Heart left ventricle (tissue), 16 donors: ENCODE data around the gene MED12L. TPM values are rescaled to one million over a fixed set of nuclear protein-coding genes. Genes with fewer than 3 reads are reported as not detected.

ENCODE experiments used
- ATAC-seq, 4 donors: fragments of 200-7000 bp; cut with Tn5 transposase; one replicate each; pipeline ENCODE4 v1.9.1; 2020 to 2022; ENCODE audit warnings: moderate library complexity in 4 of 4, mild to moderate bottlenecking in 3 of 4, moderate number of reproducible peaks in 1 of 4
- DNase-seq, 5 donors: peaks; one replicate each; pipeline ENCODE4 v3.0.0-alpha.2; 2020
- H3K27ac ChIP-seq, 12 donors: fragments of 200-600 bp; sonication (generic) in 4 of 12; one replicate each; pipeline versions ENCODE4 v1.5.0 to v1.8.0; 2016 to 2022; ENCODE audit warnings: mild to moderate bottlenecking in 2 of 12
- H3K27me3 ChIP-seq, 9 donors: fragments of 200-600 bp; sonication (generic) in 2 of 9; one replicate each; pipeline versions ENCODE4 v1.5.1 to v1.8.0; 2016 to 2022; ENCODE audit warnings: mild to moderate bottlenecking in 3 of 9
- H3K36me3 ChIP-seq, 9 donors: fragments of 200-600 bp; sonication (generic) in 2 of 9; one replicate each; pipeline versions ENCODE4 v1.5.0 to v1.8.0; 2018 to 2022; ENCODE audit warnings: mild to moderate bottlenecking in 2 of 9
- H3K4me1 ChIP-seq, 12 donors: fragments of 200-600 bp; sonication (generic) in 4 of 12; one replicate each; pipeline versions ENCODE4 v1.5.0 to v1.8.0; 2016 to 2022; ENCODE audit warnings: mild to moderate bottlenecking in 3 of 12
- H3K4me3 ChIP-seq, 12 donors: fragments of 200-600 bp; sonication (generic) in 4 of 12; one replicate each; pipeline versions ENCODE4 v1.5.0 to v1.8.0; 2017 to 2022; ENCODE audit warnings: mild to moderate bottlenecking in 9 of 12, moderate library complexity in 4 of 12
- H3K9me3 ChIP-seq, 12 donors: fragments of 200-600 bp; sonication (generic) in 4 of 12; one replicate each; pipeline versions ENCODE4 v1.5.0 to v1.8.0; 2016 to 2022; ENCODE audit warnings: mild to moderate bottlenecking in 1 of 12
- CTCF ChIP-seq, 12 donors: fragments of 200-600 bp; sonication (generic) in 4 of 12; IDR thresholded peaks; one replicate each; pipeline versions ENCODE4 v1.5.0 to v1.8.0; 2018 to 2022; ENCODE audit warnings: antibody characterized with exemption in 12 of 12, mild to moderate bottlenecking in 5 of 12
- POLR2A ChIP-seq, 2 donors: fragments of 450-650 bp; IDR thresholded peaks; one replicate each; pipeline ENCODE4 v1.6.1; 2017; ENCODE audit warnings: antibody characterized with exemption in 2 of 2, mild to moderate bottlenecking in 2 of 2, moderate library complexity in 2 of 2
- WGBS, 4 donors: extraction: QIAGEN DNeasy Blood & Tissue Kit in 2 of 4; methylation state at CpG; one replicate each; pipeline versions ENCODE4 v1.1.5 to v1.1.7; 2013 to 2018; 5-methylcytosine and 5-hydroxymethylcytosine counted together
- intact Hi-C, 10 donors: fragments of 100-400 bp; cut with DNase I; formaldehyde crosslinking; loops; one replicate each; pipeline versions ENCODE4 v1.11.1 to v1.14.2; 2022
- polyA plus RNA-seq, 2 donors: library from polyadenylated mRNA; stranded (reverse); fragments of 200-250 nt; gene quantifications; one replicate each; pipeline ENCODE4 v1.2.3, GENCODE V29; 2013
- total RNA-seq, 9 donors: library from RNA; depleted of rRNA in 2 of 9; stranded (reverse); fragments of >200 nt in 2 of 9; fragmentation: NEBNext Ultra II Directional in 3 of 9; extraction: Animal tissue kit (Norgen Biotek cat#: 25700) in 3 of 9; gene quantifications; one replicate each; pipeline versions ENCODE4 v1.1.0 to v1.2.4, GENCODE V29; 2016 to 2023
- donor health status: ischemic (EF 13 %, LVEDD 7.1; RV severe dilation, severe dysfunction).
- donor health status: healthy with polysubstance abuse.
- donor health status: DM: no; HTN: yes; CAD: no.
- donor health status: DM: no; HTN: no; CAD: no.
- donor health status: ischemic (EF 25% LVEDD 6.9; RV normal size, moderate dysfunction).
- donor health status: ischemic (EF 25% LVEDD 5.7; RV mildly dilated, moderate dysfunction).
- donor health status: healthy.
- donor health status: DM: yes; HTN: yes; CAD: no.
- donor health status: ischemic (EF 35%, LVEDD 5.7; RV mildly dilated, moderate dysfunction).
- donor health status: nonischemic (EF 11% LVEDD 7.7; RV severe dilation, severe dysfunction).
- donor health status: DM: yes; HTN: yes; CAD: no.
- donor health status: PGD.
- donor health status: ischemic (EF 29% LVEDD 5.4; RV normal size, mild dysfunction).
- donor health status: nonischemic (EF 23%, LVEDD 6.1; RV moderate dilation, normal function).

MED12L gene
- total and polyA plus RNA-seq, 11 donors: 0.06 to 2.1 (median 0.39) TPM

GRCh38 chr3:151087648-151088047 lies 2.2 kb downstream of the MED12L start:
- DNase-seq (no peak), ATAC-seq (no peak)
- no peak for TF ChIP-seq POLR2A (IDR thresholded peaks at IDR 0.05)
- TF ChIP-seq CTCF (IDR thresholded peaks at IDR 0.05): no peak
- Histone ChIP-seq H3K36me3 (no peaks in the 10 kb centered on the region), H3K4me1 (peaks cover 0 to 27% (median 7%) of the 10 kb centered on the region in 12 donors), H3K27me3 (peaks cover 0 to 49% (median 18%) of the 10 kb centered on the region in 9 donors), H3K9me3 (no peaks in the 10 kb centered on the region), H3K27ac (peak overlapping the region in 1 of 12 donors; percentile 35), H3K4me3 (peak overlapping the region in 7 of 12 donors; percentile 65 to 82 (median 69))
- WGBS, 4 donors: 90 to 97% (median 94%) methylated on average over 2 of the region's 2 CpGs
- intact Hi-C loops: loop anchor here in 2 of 10 donors (5.0 kb wide), 2 partner anchors 60 to 365 kb away; no protein-coding TSS in a partner anchor

- intact Hi-C loops: no loop called here
- ATAC-seq (no peak), DNase-seq (no peak)
- Histone ChIP-seq H3K9me3 (no peaks in the 10 kb centered on the region), H3K27me3 (peaks cover 0 to 16% (median 0%) of the 10 kb centered on the region in 9 donors), H3K36me3 (no peaks in the 10 kb centered on the region), H3K4me3 (no peak overlapping the region), H3K4me1 (peaks cover 0 to 5% (median 0%) of the 10 kb centered on the region in 12 donors), H3K27ac (no peak overlapping the region)
- no peak for TF ChIP-seq CTCF (IDR thresholded peaks at IDR 0.05)
- TF ChIP-seq POLR2A (IDR thresholded peaks at IDR 0.05): no peak
- 59 to 74% (median 70%) methylated on average over 3 of the region's 3 CpGs for WGBS, 4 donors
Measured at GRCh38 chr3:151091685-151092345, 6.4 kb downstream of the MED12L start.

GRCh38 chr3:151093148-151093547 lies 7.7 kb downstream of the MED12L start:
- Histone ChIP-seq H3K9me3 (no peaks in the 10 kb centered on the region), H3K36me3 (no peaks in the 10 kb centered on the region), H3K27me3 (peaks cover 0 to 2% (median 0%) of the 10 kb centered on the region in 9 donors), H3K27ac (no peak overlapping the region), H3K4me1 (no peaks in the 10 kb centered on the region), H3K4me3 (no peak overlapping the region)
- WGBS, 4 donors: 93 to 98% (median 96%) methylated on average over 2 of the region's 2 CpGs
- intact Hi-C loops: no loop called here
- no peak for TF ChIP-seq CTCF (IDR thresholded peaks at IDR 0.05)
- TF ChIP-seq POLR2A (IDR thresholded peaks at IDR 0.05): no peak
- ATAC-seq (no peak), DNase-seq (no peak)

- Histone ChIP-seq H3K4me1 (no peaks in the 10 kb centered on the region), H3K36me3 (no peaks in the 10 kb centered on the region), H3K27ac (no peak overlapping the region), H3K9me3 (no peaks in the 10 kb centered on the region), H3K27me3 (no peaks in the 10 kb centered on the region), H3K4me3 (no peak overlapping the region)
- intact Hi-C loops: no loop called here
- WGBS, 4 donors: 75 to 85% (median 79%) methylated on average over 4 of the region's 4 CpGs
- DNase-seq (no peak), ATAC-seq (no peak)
- TF ChIP-seq CTCF (IDR thresholded peaks at IDR 0.05) (no peak), POLR2A (IDR thresholded peaks at IDR 0.05) (no peak)
Measured at GRCh38 chr3:151093905-151094304, 8.4 kb downstream of the MED12L start.
